Measurements from ENCODE around the gene CADM2.

The CADM2 gene

GRCh38 chr3:85572426-85572825 is 613.6 kb downstream of the CADM2 start:
- DNase-seq (ENCODE audit: low spot score): no peak

GRCh38 chr3:85572978-85573377 is 614.2 kb downstream of the CADM2 start:
- no peak for DNase-seq (ENCODE audit: low spot score)

GRCh38 chr3:85574006-85574705 is 615.4 kb downstream of the CADM2 start:
- no peak for DNase-seq (ENCODE audit: low spot score)

- peak; percentile 8 for DNase-seq (ENCODE audit: low spot score)
Measured at GRCh38 chr3:85576091-85576690, 617.4 kb downstream of the CADM2 start.

GRCh38 chr3:85576697-85577200 is 618.0 kb downstream of the CADM2 start:
- DNase-seq (ENCODE audit: low spot score): no peak

- DNase-seq (ENCODE audit: low spot score): no peak
Measured at GRCh38 chr3:85584779-85585356, 626.1 kb downstream of the CADM2 start.

GRCh38 chr3:85586018-85586417 is 627.2 kb downstream of the CADM2 start:
- no peak for DNase-seq (ENCODE audit: low spot score)

- DNase-seq (ENCODE audit: low spot score): no peak
Measured at GRCh38 chr3:85589145-85589544, 630.4 kb downstream of the CADM2 start.

GRCh38 chr3:85591451-85591850 is 632.7 kb downstream of the CADM2 start:
- no peak for DNase-seq (ENCODE audit: low spot score)

GRCh38 chr3:85592256-85592655 is 633.5 kb downstream of the CADM2 start:
- no peak for DNase-seq (ENCODE audit: low spot score)

- no peak for DNase-seq (ENCODE audit: low spot score)
Measured at GRCh38 chr3:85594676-85595075, 635.9 kb downstream of the CADM2 start.

GRCh38 chr3:85603378-85603777 is 644.6 kb downstream of the CADM2 start:
- DNase-seq (ENCODE audit: low spot score): no peak

GRCh38 chr3:85604641-85605040 is 645.9 kb downstream of the CADM2 start:
- no peak for DNase-seq (ENCODE audit: low spot score)

GRCh38 chr3:85605066-85605465 is 646.3 kb downstream of the CADM2 start:
- no peak for DNase-seq (ENCODE audit: low spot score)

- no peak for DNase-seq (ENCODE audit: low spot score)
Measured at GRCh38 chr3:85626662-85627061, 667.9 kb downstream of the CADM2 start.

GRCh38 chr3:85627932-85628331 is 669.1 kb downstream of the CADM2 start:
- no peak for DNase-seq (ENCODE audit: low spot score)

GRCh38 chr3:85631070-85631469 is 672.3 kb downstream of the CADM2 start:
- no peak for DNase-seq (ENCODE audit: low spot score)

GRCh38 chr3:85632921-85633320 is 674.1 kb downstream of the CADM2 start:
- DNase-seq (ENCODE audit: low spot score): no peak

GRCh38 chr3:85652360-85652759 is 693.6 kb downstream of the CADM2 start:
- no peak for DNase-seq (ENCODE audit: low spot score)

GRCh38 chr3:85660451-85660850 is 701.7 kb downstream of the CADM2 start:
- no peak for DNase-seq (ENCODE audit: low spot score)

GRCh38 chr3:85662462-85662861 is 703.7 kb downstream of the CADM2 start:
- no peak for DNase-seq (ENCODE audit: low spot score)

GRCh38 chr3:85667744-85668143 is 709.0 kb downstream of the CADM2 start:
- no peak for DNase-seq (ENCODE audit: low spot score)

GRCh38 chr3:85670634-85671205 is 711.9 kb downstream of the CADM2 start:
- no peak for DNase-seq (ENCODE audit: low spot score)
